Smooth muscle cell (in vitro differentiated cells): ENCODE results near the gene POLR3H. TPM values are rescaled to one million over a fixed set of nuclear protein-coding genes. Genes with fewer than 3 reads are reported as not detected.

Source experiments
- DNase-seq: peaks from one replicate; lab custom pipeline; 2025; ENCODE audit not compliant: unreplicated experiment; lab: John Stamatoyannopoulos, UW
- H2AFZ ChIP-seq: fragments of 200-600 bp; sonication (generic); 2 replicates; pipeline ENCODE4 v1.6.0; 2016; ENCODE audit warnings: antibody characterized with exemption, low read depth, mild to moderate bottlenecking
- H3F3A ChIP-seq: fragments of 200-600 bp; sonication (generic); 2 replicates; pipeline ENCODE4 v1.6.0; 2017; ENCODE audit warnings: antibody characterized with exemption, low read depth
- H3K27ac ChIP-seq: fragments of 200-600 bp; sonication (generic); 2 replicates; pipeline ENCODE4 v1.5.1; 2016; ENCODE audit warnings: low read depth, mild to moderate bottlenecking
- H3K27me3 ChIP-seq: fragments of 200-600 bp; sonication (generic); 2 replicates; pipeline ENCODE4 v1.6.1; 2016; ENCODE audit warnings: low read depth, mild to moderate bottlenecking
- H3K36me3 ChIP-seq: fragments of 200-600 bp; sonication (generic); 2 replicates; pipeline ENCODE4 v1.5.1; 2016; ENCODE audit warnings: low read depth
- H3K4me1 ChIP-seq: fragments of 200-600 bp; sonication (generic); 2 replicates; pipeline ENCODE4 v1.5.1; 2016; ENCODE audit warnings: low read depth
- H3K4me2 ChIP-seq: fragments of 200-600 bp; sonication (generic); 2 replicates; pipeline ENCODE4 v1.6.0; 2016; ENCODE audit warnings: mild to moderate bottlenecking
- H3K4me3 ChIP-seq: fragments of 200-600 bp; sonication (generic); 2 replicates; pipeline ENCODE4 v1.5.1; 2016; ENCODE audit warnings: mild to moderate bottlenecking
- H3K79me2 ChIP-seq: fragments of 200-600 bp; sonication (generic); 2 replicates; pipeline ENCODE4 v1.6.0; 2016; ENCODE audit warnings: low read depth, mild to moderate bottlenecking
- H3K9ac ChIP-seq: fragments of 200-600 bp; sonication (generic); 2 replicates; pipeline ENCODE4 v1.6.0; 2016; ENCODE audit warnings: low read depth
- H3K9me3 ChIP-seq: fragments of 200-600 bp; sonication (generic); replicated peaks from 2 replicates; pipeline ENCODE4 v1.5.1; 2016; ENCODE audit warnings: low read depth
- H4K20me1 ChIP-seq: fragments of 200-600 bp; sonication (generic); 2 replicates; pipeline ENCODE4 v1.6.0; 2016; ENCODE audit warnings: low read depth
- WGBS: methylation state at CpG from one replicate; pipeline ENCODE4 v1.1.7; 2016; ENCODE audit warnings: low lambda C conversion rate; 5-methylcytosine and 5-hydroxymethylcytosine counted together
- polyA plus RNA-seq: library from polyadenylated mRNA; unstranded; fragments of >200 nt; fragmentation: Nextera tagmentation; extraction: Ambion mirVana; gene quantifications from 2 replicates; pipeline ENCODE4 v1.2.1, GENCODE V29; 2016
- total RNA-seq: library from RNA; depleted of rRNA; stranded (reverse); fragments of >200 nt; gene quantifications from 2 replicates; pipeline ENCODE4 v1.2.3, GENCODE V29; 2014
- TF ChIP-seq, protein P1 (sequence below): fragments of 200-600 bp; sonication (generic); IDR thresholded peaks from 2 replicates; pipeline ENCODE4 v1.5.1; 2017; ENCODE audit warnings: borderline replicate concordance, mild to moderate bottlenecking, antibody characterized with exemption; ENCODE audit not compliant: insufficient read depth, poor library complexity, severe bottlenecking

The POLR3H gene
- total and polyA plus RNA-seq, 2 experiments from 2014 or later = 12.1 to 20.3 TPM

- Histone ChIP-seq H3F3A (peaks cover 3% of the 10 kb centered on the region), H3K36me3 (no peaks in the 10 kb centered on the region), H2AFZ (no peak overlapping the region), H3K4me1 (peaks cover 14% of the 10 kb centered on the region), H4K20me1 (no peaks in the 10 kb centered on the region), H3K27ac (peak overlapping the region; percentile 84), H3K4me3 (no peak overlapping the region), H3K4me2 (peak overlapping the region; percentile 36), H3K9me3 (no peaks in the 10 kb centered on the region), H3K79me2 (no peaks in the 10 kb centered on the region), H3K27me3 (no peaks in the 10 kb centered on the region), H3K9ac (no peak overlapping the region)
- TF ChIP-seq, protein P1, sequence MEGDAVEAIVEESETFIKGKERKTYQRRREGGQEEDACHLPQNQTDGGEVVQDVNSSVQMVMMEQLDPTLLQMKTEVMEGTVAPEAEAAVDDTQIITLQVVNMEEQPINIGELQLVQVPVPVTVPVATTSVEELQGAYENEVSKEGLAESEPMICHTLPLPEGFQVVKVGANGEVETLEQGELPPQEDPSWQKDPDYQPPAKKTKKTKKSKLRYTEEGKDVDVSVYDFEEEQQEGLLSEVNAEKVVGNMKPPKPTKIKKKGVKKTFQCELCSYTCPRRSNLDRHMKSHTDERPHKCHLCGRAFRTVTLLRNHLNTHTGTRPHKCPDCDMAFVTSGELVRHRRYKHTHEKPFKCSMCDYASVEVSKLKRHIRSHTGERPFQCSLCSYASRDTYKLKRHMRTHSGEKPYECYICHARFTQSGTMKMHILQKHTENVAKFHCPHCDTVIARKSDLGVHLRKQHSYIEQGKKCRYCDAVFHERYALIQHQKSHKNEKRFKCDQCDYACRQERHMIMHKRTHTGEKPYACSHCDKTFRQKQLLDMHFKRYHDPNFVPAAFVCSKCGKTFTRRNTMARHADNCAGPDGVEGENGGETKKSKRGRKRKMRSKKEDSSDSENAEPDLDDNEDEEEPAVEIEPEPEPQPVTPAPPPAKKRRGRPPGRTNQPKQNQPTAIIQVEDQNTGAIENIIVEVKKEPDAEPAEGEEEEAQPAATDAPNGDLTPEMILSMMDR = no peak
- DNase-seq = no peak
- WGBS = 57% methylated on average over 19 of the region's 19 CpGs
These were observed 13.4 kb upstream of the POLR3H start for GRCh38 chr22:41557401-41558240.

GRCh38 chr22:41556561-41556960 is 12.3 kb upstream of the POLR3H start:
- Histone ChIP-seq H3K9me3 (no peaks in the 10 kb centered on the region), H3K4me3 (no peak overlapping the region), H3K27ac (peak overlapping the region; percentile 84), H3K4me2 (peak overlapping the region; percentile 62), H3K79me2 (no peaks in the 10 kb centered on the region), H2AFZ (no peak overlapping the region), H3K4me1 (peaks cover 14% of the 10 kb centered on the region), H3F3A (peaks cover 3% of the 10 kb centered on the region), H3K27me3 (no peaks in the 10 kb centered on the region), H4K20me1 (no peaks in the 10 kb centered on the region), H3K36me3 (no peaks in the 10 kb centered on the region), H3K9ac (peak overlapping the region; percentile 50)
- TF ChIP-seq, protein P1 = no peak
- 95% methylated on average over 10 of the region's 10 CpGs for WGBS
- no peak for DNase-seq

- H3K4me2 ChIP-seq = no peak overlapping the region
- H3K4me3 ChIP-seq = no peak overlapping the region
- no peak overlapping the region for H3K27ac ChIP-seq
- TF ChIP-seq, protein P1 = no peak
- DNase-seq = no peak
- H3K4me1 ChIP-seq = peaks cover 11% of the 10 kb centered on the region
- H3K9me3 ChIP-seq = no peaks in the 10 kb centered on the region
- no peak overlapping the region for H3K9ac ChIP-seq
- no peaks in the 10 kb centered on the region for H3K36me3 ChIP-seq
- H3K27me3 ChIP-seq = no peaks in the 10 kb centered on the region
- H4K20me1 ChIP-seq = no peaks in the 10 kb centered on the region
- H3F3A ChIP-seq = peaks cover 3% of the 10 kb centered on the region
- H3K79me2 ChIP-seq = no peaks in the 10 kb centered on the region
- H2AFZ ChIP-seq = no peak overlapping the region
- 66% methylated on average over 6 of the region's 7 CpGs for WGBS
These were observed 11.2 kb upstream of the POLR3H start for GRCh38 chr22:41555325-41555982.
